Neural progenitor cell (in vitro differentiated cells): ENCODE measurements around the gene SPTBN1.

Experiments used
- CTCF ChIP-seq: fragments of 200-600 bp; sonication (generic); IDR thresholded peaks from 2 replicates; pipeline ENCODE4 v1.5.1; 2017; ENCODE audit warnings: antibody characterized with exemption, mild to moderate bottlenecking
- EZH2phosphoT487 ChIP-seq: fragments of 200-600 bp; sonication (generic); IDR thresholded peaks from 2 replicates; pipeline ENCODE4 v1.6.1; 2017; ENCODE audit warnings: antibody characterized with exemption

- TF ChIP-seq CTCF (no peak), EZH2phosphoT487 (no peak)
Measured at GRCh38 chr2:54440050-54440449, 16.1 kb upstream of the SPTBN1 start.
